ENCODE data around the gene GALNT18. TPM values are rescaled to one million over a fixed set of nuclear protein-coding genes. Genes with fewer than 3 reads are reported as not detected.
"Not testable (repeated sequence)": the region's sequence is repeated elsewhere in the genome, so short reads cannot be mapped to it uniquely, and the experiment has no call there.

Gene GALNT18
- total RNA-seq, 1 experiment from 2014 or later = 6.6 TPM

GRCh38 chr11:11372461-11372860, 249.3 kb downstream of the GALNT18 start:
- no peak overlapping the region for H3K4me3 ChIP-seq
- no peaks in the 10 kb centered on the region for H3K27me3 ChIP-seq (replicated peaks)
- no peaks in the 10 kb centered on the region for H3K36me3 ChIP-seq
- H3K4me1 ChIP-seq (replicated peaks) = no peaks in the 10 kb centered on the region
- no peak overlapping the region for H3K27ac ChIP-seq
- H3K9me3 ChIP-seq (replicated peaks) = no peaks in the 10 kb centered on the region
- no peak for DNase-seq (ENCODE audit: low read depth in 1 of 2, low spot score in 2 of 2)

GRCh38 chr11:11370962-11371303, 250.9 kb downstream of the GALNT18 start:
- H3K27me3 ChIP-seq (replicated peaks) = no peaks in the 10 kb centered on the region
- no peak for DNase-seq (ENCODE audit: low read depth in 1 of 2, low spot score in 2 of 2)
- H3K4me1 ChIP-seq (replicated peaks) = no peaks in the 10 kb centered on the region
- H3K27ac ChIP-seq = no peak overlapping the region
- H3K36me3 ChIP-seq = no peaks in the 10 kb centered on the region
- H3K9me3 ChIP-seq (replicated peaks) = no peaks in the 10 kb centered on the region
- H3K4me3 ChIP-seq = no peak overlapping the region

- Histone ChIP-seq H3K27ac (no peak overlapping the region), H3K9me3 (replicated peaks) (no peaks in the 10 kb centered on the region), H3K4me1 (replicated peaks) (no peaks in the 10 kb centered on the region), H3K27me3 (replicated peaks) (no peaks in the 10 kb centered on the region), H3K36me3 (no peaks in the 10 kb centered on the region), H3K4me3 (no peak overlapping the region)
- no peak for DNase-seq (ENCODE audit: low read depth in 1 of 2, low spot score in 2 of 2)
These were observed 251.4 kb downstream of the GALNT18 start for GRCh38 chr11:11370255-11370961.

DNA sequence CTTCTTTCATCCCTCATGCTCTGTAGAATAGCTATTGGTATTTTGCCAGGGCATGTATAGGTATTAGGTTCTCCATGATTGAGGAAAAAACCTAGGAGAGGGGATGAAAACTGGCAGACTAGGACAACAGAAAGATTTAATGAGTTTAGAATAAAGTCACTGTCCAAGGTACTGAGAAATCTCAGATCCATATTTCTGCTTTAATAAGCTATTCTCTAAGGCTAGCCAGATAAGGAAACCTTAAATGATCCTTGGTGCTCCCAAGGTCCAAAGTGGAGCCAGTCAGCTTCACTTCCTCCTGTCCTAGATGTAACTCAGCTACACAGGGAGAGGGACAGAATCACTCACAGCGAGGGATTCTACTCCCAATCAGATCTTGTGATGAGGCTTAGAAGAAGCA, 255.0 kb downstream of the GALNT18 start:
- Histone ChIP-seq H3K4me3 (no peak overlapping the region), H3K27ac (no peak overlapping the region), H3K9me3 (replicated peaks) (no peaks in the 10 kb centered on the region), H3K27me3 (replicated peaks) (no peaks in the 10 kb centered on the region; the same call in 1 of the 2 replicates), H3K36me3 (no peaks in the 10 kb centered on the region), H3K4me1 (replicated peaks) (no peaks in the 10 kb centered on the region)
- no peak for DNase-seq (ENCODE audit: low read depth in 1 of 2, low spot score in 2 of 2)

DNA sequence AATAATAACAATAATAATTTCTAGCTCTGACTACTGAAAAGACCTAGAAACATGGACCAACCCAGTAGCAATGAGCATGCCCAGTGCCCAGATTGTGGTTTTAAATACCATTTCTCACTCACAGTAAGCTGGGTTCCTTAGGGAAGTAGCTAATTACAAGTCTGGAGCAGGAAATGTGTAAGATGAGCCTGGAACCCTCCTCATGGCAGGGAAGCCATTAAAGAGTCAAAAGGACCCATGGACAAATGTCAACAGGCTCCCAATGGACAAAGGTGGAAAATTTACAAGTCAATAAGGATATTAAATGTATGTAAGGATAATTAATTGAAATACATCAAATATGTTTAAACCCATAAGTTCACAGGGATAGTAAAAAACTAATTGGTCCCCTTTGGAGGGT, 258.1 kb downstream of the GALNT18 start:
- DNase-seq (ENCODE audit: low read depth in 1 of 2, low spot score in 2 of 2) = no peak
- Histone ChIP-seq H3K9me3 (replicated peaks) (no peaks in the 10 kb centered on the region), H3K4me3 (no peak overlapping the region), H3K4me1 (replicated peaks) (no peaks in the 10 kb centered on the region), H3K27ac (no peak overlapping the region), H3K27me3 (replicated peaks) (no peaks in the 10 kb centered on the region; the same call in 1 of the 2 replicates), H3K36me3 (no peaks in the 10 kb centered on the region)

- Histone ChIP-seq H3K4me3 (no peak overlapping the region), H3K27me3 (replicated peaks) (no peaks in the 10 kb centered on the region; the same call in 1 of the 2 replicates), H3K4me1 (replicated peaks) (no peaks in the 10 kb centered on the region), H3K36me3 (no peaks in the 10 kb centered on the region), H3K9me3 (replicated peaks) (no peaks in the 10 kb centered on the region), H3K27ac (no peak overlapping the region)
- no peak for DNase-seq (ENCODE audit: low read depth in 1 of 2, low spot score in 2 of 2)
These were observed 262.2 kb downstream of the GALNT18 start for GRCh38 chr11:11359611-11360010.

GRCh38 chr11:11356842-11357241, 265.0 kb downstream of the GALNT18 start:
- Histone ChIP-seq H3K27ac (no peak overlapping the region), H3K4me3 (no peak overlapping the region), H3K27me3 (replicated peaks) (no peaks in the 10 kb centered on the region), H3K9me3 (replicated peaks) (no peaks in the 10 kb centered on the region), H3K36me3 (no peaks in the 10 kb centered on the region), H3K4me1 (replicated peaks) (no peaks in the 10 kb centered on the region)
- DNase-seq (ENCODE audit: low read depth in 1 of 2, low spot score in 2 of 2) = no peak

- DNase-seq (ENCODE audit: low read depth in 1 of 2, low spot score in 2 of 2); H3K4me3 ChIP-seq; H3K4me1 ChIP-seq (replicated peaks); H3K27me3 ChIP-seq (replicated peaks); H3K9me3 ChIP-seq (replicated peaks); H3K27ac ChIP-seq; H3K36me3 ChIP-seq: not testable (repeated sequence)
These were observed 268.9 kb downstream of the GALNT18 start, which contains the start of gene CSNK2A3 for GRCh38 chr11:11352878-11353277. CSNK2A3 (minus strand) TSS chr11:11353250; CDS start chr11:11353119, 131 bp downstream.

- not testable (repeated sequence) for H3K9me3 ChIP-seq (replicated peaks); H3K4me1 ChIP-seq (replicated peaks); H3K4me3 ChIP-seq; H3K27ac ChIP-seq; H3K36me3 ChIP-seq; DNase-seq (ENCODE audit: low read depth in 1 of 2, low spot score in 2 of 2); H3K27me3 ChIP-seq (replicated peaks)
These were observed 270.0 kb downstream of the GALNT18 start for GRCh38 chr11:11351851-11352250.

- Histone ChIP-seq H3K4me3 (no peak overlapping the region), H3K36me3 (no peaks in the 10 kb centered on the region), H3K4me1 (replicated peaks) (peaks cover 8% of the 10 kb centered on the region), H3K27ac (no peak overlapping the region), H3K9me3 (replicated peaks) (no peaks in the 10 kb centered on the region), H3K27me3 (replicated peaks) (no peaks in the 10 kb centered on the region)
- DNase-seq (ENCODE audit: low read depth in 1 of 2, low spot score in 2 of 2) = no peak
These were observed 270.7 kb downstream of the GALNT18 start for GRCh38 chr11:11351042-11351586.

GRCh38 chr11:11349870-11350337, 271.9 kb downstream of the GALNT18 start:
- H3K9me3 ChIP-seq (replicated peaks) = no peaks in the 10 kb centered on the region
- no peak overlapping the region for H3K27ac ChIP-seq
- H3K4me3 ChIP-seq = no peak overlapping the region
- H3K36me3 ChIP-seq = no peaks in the 10 kb centered on the region
- H3K27me3 ChIP-seq (replicated peaks) = no peaks in the 10 kb centered on the region
- peak; percentile 47 to 58 for DNase-seq (ENCODE audit: low read depth in 1 of 2, low spot score in 2 of 2)
- H3K4me1 ChIP-seq (replicated peaks) = peaks cover 8% of the 10 kb centered on the region

- no peak for DNase-seq (ENCODE audit: low read depth in 1 of 2, low spot score in 2 of 2)
- H3K4me3 ChIP-seq = no peak overlapping the region
- no peaks in the 10 kb centered on the region for H3K9me3 ChIP-seq (replicated peaks)
- H3K4me1 ChIP-seq (replicated peaks) = peaks cover 8% of the 10 kb centered on the region
- no peak overlapping the region for H3K27ac ChIP-seq
- no peaks in the 10 kb centered on the region for H3K36me3 ChIP-seq
- H3K27me3 ChIP-seq (replicated peaks) = no peaks in the 10 kb centered on the region
These were observed 272.5 kb downstream of the GALNT18 start for GRCh38 chr11:11349106-11349825.

GRCh38 chr11:11348303-11348702, 273.5 kb downstream of the GALNT18 start:
- Histone ChIP-seq H3K4me3 (no peak overlapping the region), H3K9me3 (replicated peaks) (no peaks in the 10 kb centered on the region), H3K36me3 (no peaks in the 10 kb centered on the region), H3K4me1 (replicated peaks) (peaks cover 8% of the 10 kb centered on the region), H3K27me3 (replicated peaks) (no peaks in the 10 kb centered on the region), H3K27ac (no peak overlapping the region)
- no peak for DNase-seq (ENCODE audit: low read depth in 1 of 2, low spot score in 2 of 2)

GRCh38 chr11:11347592-11347991, 274.2 kb downstream of the GALNT18 start:
- Histone ChIP-seq H3K36me3 (no peaks in the 10 kb centered on the region), H3K27me3 (replicated peaks) (no peaks in the 10 kb centered on the region), H3K27ac (no peak overlapping the region), H3K9me3 (replicated peaks) (no peaks in the 10 kb centered on the region), H3K4me1 (replicated peaks) (peaks cover 8% of the 10 kb centered on the region), H3K4me3 (no peak overlapping the region)
- DNase-seq (ENCODE audit: low read depth in 1 of 2, low spot score in 2 of 2) = no peak
